NAMALWA (cell line): ENCODE measurements around the gene ARF1.

ENCODE experiments used
- DNase-seq: peaks from one replicate; pipeline ENCODE4 v3.0.0-alpha.2; 2015; ENCODE audit warnings: low spot score

The ARF1 gene

GRCh38 chr1:228050571-228051231, 31.8 kb upstream of the ARF1 start:
- DNase-seq, result no peak

DNA sequence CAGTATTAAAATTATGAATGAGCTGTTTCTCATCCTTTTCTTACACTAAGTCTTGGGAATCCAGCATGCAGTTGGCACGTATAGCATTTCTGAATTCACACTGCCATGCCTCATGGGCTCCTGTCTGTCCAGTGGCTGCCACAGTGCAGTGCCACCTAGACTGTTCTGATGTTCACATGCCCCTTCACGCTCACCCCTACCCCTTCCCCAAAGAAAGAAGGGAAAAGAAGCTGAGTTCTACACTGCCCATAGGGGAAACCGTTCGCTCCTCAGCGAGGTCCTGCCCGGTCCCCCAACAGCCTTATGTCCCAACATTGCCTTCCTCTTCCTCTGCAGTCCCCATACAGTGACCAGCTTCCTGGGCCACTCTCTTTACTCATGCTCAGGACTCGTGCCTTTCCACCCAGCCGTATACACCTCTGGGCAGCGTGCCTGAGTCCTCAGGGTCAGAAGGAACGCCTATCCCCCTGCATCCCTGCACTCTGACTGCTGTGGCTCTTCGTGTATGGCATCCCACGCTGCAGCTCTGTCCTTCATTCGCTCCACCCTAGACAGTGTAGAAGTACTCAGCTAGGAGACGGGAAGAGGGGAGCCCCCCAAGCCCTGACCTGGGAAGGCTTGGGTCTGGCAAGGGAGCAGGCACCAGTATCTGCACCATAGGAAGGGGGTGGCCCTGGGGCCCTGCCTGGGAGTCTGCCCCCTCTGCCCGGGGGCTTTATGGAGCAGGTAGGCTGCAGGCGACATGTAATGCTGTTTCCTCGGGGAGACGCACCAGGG, 24.1 kb upstream of the ARF1 start:
- no peak for DNase-seq

GRCh38 chr1:228058949-228059633, 23.4 kb upstream of the ARF1 start:
- DNase-seq, result no peak

DNA sequence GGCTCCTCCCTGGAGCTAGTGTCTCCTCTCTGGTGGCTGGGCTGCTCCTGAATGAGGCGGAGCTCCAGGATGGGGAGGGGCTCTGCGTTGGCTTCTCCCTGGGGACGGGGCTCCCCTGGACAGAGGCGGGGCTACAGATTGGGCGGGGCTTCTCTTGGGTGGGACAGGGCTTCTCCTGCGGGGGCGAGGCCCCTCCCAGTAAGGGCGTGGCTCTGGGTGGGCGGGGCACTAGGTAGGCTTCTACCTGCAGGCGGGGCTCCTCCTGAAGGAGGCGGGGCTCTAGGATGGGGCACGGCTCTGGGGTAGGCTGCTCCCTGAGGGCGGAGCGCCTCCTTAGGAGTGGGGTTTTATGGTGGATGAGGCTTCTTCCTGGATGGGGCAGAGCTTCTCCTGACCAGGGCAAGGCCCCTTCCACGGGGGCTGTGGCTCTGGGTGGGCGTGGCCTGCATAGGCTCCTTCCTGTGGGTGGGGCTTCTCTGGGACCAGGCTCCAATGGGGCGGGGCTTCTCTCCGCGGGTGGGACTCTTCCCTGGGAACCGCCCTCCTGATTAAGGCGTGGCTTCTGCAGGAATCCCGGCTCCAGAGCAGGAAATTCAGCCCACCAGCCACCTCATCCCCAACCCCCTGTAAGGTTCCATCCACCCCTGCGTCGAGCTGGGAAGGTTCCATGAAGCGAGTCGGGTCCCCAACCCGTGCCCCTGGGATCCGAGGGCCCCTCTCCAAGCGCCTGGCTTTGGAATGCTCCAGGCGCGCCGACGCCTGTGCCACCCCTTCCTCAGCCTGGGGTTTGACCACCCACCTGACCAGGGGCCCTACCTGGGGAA, 22.7 kb upstream of the ARF1 start:
- peak; percentile 92 for DNase-seq

DNA sequence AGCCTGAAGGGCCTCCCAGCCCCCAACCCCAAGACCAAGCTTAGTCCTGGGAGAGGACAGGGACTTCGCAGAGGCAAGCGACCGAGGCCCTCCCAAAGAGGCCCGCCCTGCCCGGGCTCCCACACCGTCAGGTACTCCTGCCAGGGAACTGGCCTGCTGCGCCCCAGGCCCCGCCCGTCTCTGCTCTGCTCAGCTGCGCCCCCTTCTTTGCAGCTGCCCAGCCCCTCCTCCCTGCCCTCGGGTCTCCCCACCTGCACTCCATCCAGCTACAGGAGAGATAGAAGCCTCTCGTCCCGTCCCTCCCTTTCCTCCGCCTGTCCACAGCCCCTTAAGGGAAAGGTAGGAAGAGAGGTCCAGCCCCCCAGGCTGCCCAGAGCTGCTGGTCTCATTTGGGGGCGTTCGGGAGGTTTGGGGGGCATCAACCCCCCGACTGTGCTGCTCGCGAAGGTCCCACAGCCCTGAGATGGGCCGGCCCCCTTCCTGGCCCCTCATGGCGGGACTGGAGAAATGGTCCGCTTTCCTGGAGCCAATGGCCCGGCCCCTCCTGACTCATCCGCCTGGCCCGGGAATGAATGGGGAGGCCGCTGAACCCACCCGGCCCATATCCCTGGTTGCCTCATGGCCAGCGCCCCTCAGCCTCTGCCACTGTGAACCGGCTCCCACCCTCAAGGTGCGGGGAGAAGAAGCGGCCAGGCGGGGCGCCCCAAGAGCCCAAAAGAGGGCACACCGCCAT, 21.9 kb upstream of the ARF1 start:
- DNase-seq, result peak; percentile 35

GRCh38 chr1:228061411-228062084, 21.0 kb upstream of the ARF1 start:
- DNase-seq, result no peak

DNA sequence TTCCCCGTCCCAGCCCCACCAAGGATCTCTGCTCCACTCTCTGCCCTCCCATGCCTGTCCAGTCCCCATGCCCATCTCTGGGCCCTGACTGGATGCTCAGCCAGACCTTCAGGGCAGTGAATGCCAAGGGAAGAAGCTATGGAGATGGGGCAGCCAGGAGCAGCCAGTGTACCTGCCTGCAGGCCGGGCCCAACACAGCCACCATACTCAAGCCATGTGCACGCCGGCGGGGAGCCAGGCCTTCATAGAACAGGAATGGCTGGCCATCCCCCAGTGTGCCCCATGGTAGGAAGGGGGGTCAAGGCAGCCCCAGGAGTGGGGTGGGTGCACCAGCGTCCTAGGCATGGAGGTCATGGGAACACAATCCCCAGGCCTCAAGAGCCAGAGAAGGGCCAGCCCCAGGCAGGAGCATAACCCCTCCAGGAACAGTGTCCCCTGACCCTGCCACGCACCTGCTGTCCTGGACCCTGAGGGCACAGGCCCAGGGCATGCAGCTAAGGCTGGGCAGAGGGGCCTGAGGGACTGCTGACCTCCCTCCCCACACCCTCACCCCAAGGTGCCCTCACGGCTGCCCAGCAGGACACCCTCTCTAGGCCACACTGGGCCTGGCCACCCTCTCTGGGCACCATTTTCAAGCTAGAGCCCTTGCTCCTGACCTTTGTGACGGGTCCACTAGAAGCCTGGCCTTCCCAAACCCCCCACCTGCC, 20.3 kb upstream of the ARF1 start:
- no peak for DNase-seq

- no peak for DNase-seq
Measured at GRCh38 chr1:228062812-228063211, 19.7 kb upstream of the ARF1 start.

- DNase-seq, result no peak
Measured at GRCh38 chr1:228063251-228064191, 19.0 kb upstream of the ARF1 start.

- DNase-seq, result no peak
Measured at GRCh38 chr1:228064296-228064695, 18.2 kb upstream of the ARF1 start.

- DNase-seq, result no peak
Measured at GRCh38 chr1:228064741-228065542, 17.6 kb upstream of the ARF1 start.

GRCh38 chr1:228065543-228066347, 16.8 kb upstream of the ARF1 start:
- no peak for DNase-seq

GRCh38 chr1:228066416-228066815, 16.1 kb upstream of the ARF1 start:
- no peak for DNase-seq

- DNase-seq, result no peak
Measured at GRCh38 chr1:228066891-228067654, 15.4 kb upstream of the ARF1 start.

GRCh38 chr1:228068359-228068758, 14.1 kb upstream of the ARF1 start:
- DNase-seq, result no peak

- DNase-seq, result no peak
Measured at GRCh38 chr1:228070173-228070572, 12.3 kb upstream of the ARF1 start.

DNA sequence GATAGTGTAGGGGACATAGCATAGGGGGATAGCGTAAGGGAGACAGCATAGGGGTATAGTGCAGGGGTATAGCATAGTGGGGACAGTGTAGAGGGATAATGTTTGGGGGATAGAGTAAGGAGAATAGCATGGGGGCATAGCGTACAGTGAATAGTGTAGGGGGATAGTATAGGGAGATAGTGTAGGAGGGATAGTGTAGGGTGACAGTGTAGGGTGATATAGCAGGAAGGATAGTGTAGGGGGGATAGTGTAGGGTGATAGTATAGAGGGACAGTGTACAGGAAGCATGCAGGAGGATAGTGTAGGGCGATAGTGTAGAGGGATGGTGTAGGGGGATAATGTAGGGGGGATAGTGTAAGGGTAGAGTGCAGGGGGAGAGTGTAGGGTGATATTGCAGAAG, 11.7 kb upstream of the ARF1 start:
- DNase-seq, result no peak
